Right lobe of liver (tissue), 6 donors: ENCODE measurements around the gene MSMP. TPM values are rescaled to one million over a fixed set of nuclear protein-coding genes. Genes with fewer than 3 reads are reported as not detected.

Experiments used
- ATAC-seq, 4 donors: fragments of 200-7000 bp; cut with Tn5 transposase; one replicate each; pipeline ENCODE4 v1.9.1; 2020; ENCODE audit warnings: mild to moderate bottlenecking in 4 of 4, moderate library complexity in 4 of 4
- DNase-seq, 3 donors: peaks; one replicate each; pipeline ENCODE4 v3.0.0-alpha.2; 2020
- H3K27ac ChIP-seq, 3 donors: fragments of 200-600 bp; one replicate each; pipeline ENCODE4 v1.8.0; 2022
- H3K27me3 ChIP-seq, 2 donors: fragments of 200-600 bp; one replicate each; pipeline ENCODE4 v1.8.0; 2022
- H3K36me3 ChIP-seq, 4 donors: fragments of 200-600 bp; sonication (generic) in 1 of 4; one replicate each; pipeline versions ENCODE4 v1.5.1 to v1.8.0; 2017 to 2022; ENCODE audit warnings: control low read depth in 1 of 4
- H3K4me1 ChIP-seq, 4 donors: fragments of 200-600 bp; sonication (generic) in 1 of 4; one replicate each; pipeline versions ENCODE4 v1.5.1 to v1.8.0; 2017 to 2022; ENCODE audit warnings: control low read depth in 1 of 4
- H3K4me3 ChIP-seq, 3 donors: fragments of 200-600 bp; one replicate each; pipeline ENCODE4 v1.8.0; 2022
- H3K9me3 ChIP-seq, 4 donors: fragments of 200-600 bp; sonication (generic) in 1 of 4; one replicate each; pipeline versions ENCODE4 v1.5.1 to v1.8.0; 2017 to 2022; ENCODE audit warnings: control low read depth in 1 of 4
- CTCF ChIP-seq, 4 donors: fragments of 200-600 bp in 3 of 4; fragments of 450-650 bp in 1 of 4; IDR thresholded peaks; one replicate each; pipeline versions ENCODE4 v1.5.1 to v1.8.0; 2016 to 2022; ENCODE audit warnings: antibody characterized with exemption in 4 of 4, mild to moderate bottlenecking in 2 of 4
- POLR2A ChIP-seq: fragments of 450-650 bp; IDR thresholded peaks from one replicate; pipeline ENCODE4 v1.6.1; 2017; ENCODE audit warnings: antibody characterized with exemption, mild to moderate bottlenecking
- WGBS: methylation state at CpG from one replicate; pipeline ENCODE4 v1.1.6; 2018; ENCODE audit warnings: low coverage, low lambda C conversion rate; ENCODE audit not compliant: insufficient coverage; ENCODE audit errors: missing lambda C conversion rate; 5-methylcytosine and 5-hydroxymethylcytosine counted together
- intact Hi-C, 2 donors: fragments of 100-400 bp; cut with DNase I; formaldehyde crosslinking; loops; one replicate each; pipeline versions ENCODE4 v1.11.2 to v1.14.1; 2022
- total RNA-seq, 6 experiments: library from RNA; depleted of rRNA in 2 of 6; stranded (reverse); fragments of >200 nt in 2 of 6; fragmentation: NEBNext Ultra II Directional in 3 of 6; extraction: Animal tissue kit (Norgen Biotek cat#: 25700) in 3 of 6; gene quantifications; one replicate each; pipeline versions ENCODE4 v1.1.0 to v1.2.4, GENCODE V29; 2016 to 2023
- donor health status: DM: no; HTN: yes; CAD: no.
- donor health status: DM: no; HTN: no; CAD: no.
- donor health status: DM: no; HTN: no; CAD: no.
- donor health status: DM: no; HTN: yes; CAD: no.
- donor health status: DM: no; HTN: yes; CAD: no.

Gene MSMP
- total RNA-seq, 6 experiments from 2014 or later, result not detected

DNA sequence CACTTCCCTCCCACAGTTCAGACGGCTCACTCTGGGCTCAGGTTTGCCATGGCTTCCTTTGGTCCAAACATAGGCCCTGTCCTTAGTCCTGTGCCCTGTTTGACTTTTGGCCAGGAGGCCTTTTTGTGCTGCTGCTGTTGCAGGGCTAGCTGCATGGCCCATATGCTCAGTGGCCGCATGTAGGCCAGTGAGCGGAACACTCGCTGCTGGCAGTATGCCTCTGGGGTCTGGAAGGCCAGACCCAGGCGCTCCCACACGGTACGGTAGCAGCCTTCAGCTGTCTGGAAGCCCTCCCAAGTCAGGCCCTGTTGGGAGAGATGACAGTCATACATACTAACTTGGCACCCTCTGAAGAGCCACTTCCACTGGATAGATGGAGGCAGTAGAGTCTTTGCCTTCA, 16.9 kb downstream of the MSMP start:
- TF ChIP-seq CTCF (IDR thresholded peaks at IDR 0.05) (no peak), POLR2A (no peak)
- intact Hi-C loops, result loop anchor here in 1 of 2 donors (5.0 kb wide), 1 partner anchor 40 kb away; no protein-coding TSS in a partner anchor

GRCh38 chr9:35736201-35736633, 17.9 kb downstream of the MSMP start:
- WGBS, result 27% methylated on average over 2 of the region's 5 CpGs
- ATAC-seq (peak in 3 of 4 donors; percentile 6 to 28 (median 7)), DNase-seq (peak in 2 of 3 donors; percentile 54 to 64)
- intact Hi-C loops, result loop anchor here in 1 of 2 donors (5.0 kb wide), 1 partner anchor 39 kb away; no protein-coding TSS in a partner anchor
- Histone ChIP-seq H3K4me3 (no peak overlapping the region), H3K27ac (no peak overlapping the region), H3K9me3 (no peaks in the 10 kb centered on the region), H3K36me3 (peaks cover 0 to 62% (median 35%) of the 10 kb centered on the region in 4 donors), H3K27me3 (no peaks in the 10 kb centered on the region), H3K4me1 (peaks cover 0 to 18% (median 4%) of the 10 kb centered on the region in 4 donors)
- TF ChIP-seq CTCF (IDR thresholded peaks at IDR 0.05), result peak; percentile 58 to 79 (median 73)
- no peak for TF ChIP-seq POLR2A

More for the DNA sequence above, 16.9 kb downstream of the MSMP start:
- DNase-seq, result no peak
- Histone ChIP-seq H3K9me3 (no peaks in the 10 kb centered on the region), H3K4me1 (peaks cover 0 to 18% (median 4%) of the 10 kb centered on the region in 4 donors), H3K27me3 (no peaks in the 10 kb centered on the region), H3K27ac (no peak overlapping the region), H3K4me3 (no peak overlapping the region), H3K36me3 (peaks cover 0 to 68% (median 37%) of the 10 kb centered on the region in 4 donors)
- 75% methylated on average over 4 of the region's 7 CpGs for WGBS
- ATAC-seq, result no peak

GRCh38 chr9:35734096-35734495, 20.0 kb downstream of the MSMP start:
- intact Hi-C loops, result no loop called here
- Histone ChIP-seq H3K4me3 (no peak overlapping the region), H3K27me3 (no peaks in the 10 kb centered on the region), H3K36me3 (peaks cover 0 to 44% (median 25%) of the 10 kb centered on the region in 4 donors), H3K4me1 (peaks cover 0 to 37% (median 13%) of the 10 kb centered on the region in 4 donors), H3K9me3 (no peaks in the 10 kb centered on the region), H3K27ac (no peak overlapping the region)
- DNase-seq (no peak), ATAC-seq (no peak)
- TF ChIP-seq POLR2A, result no peak
- TF ChIP-seq CTCF (IDR thresholded peaks at IDR 0.05), result no peak
- WGBS, result 86% methylated on average over 1 of the region's 3 CpGs

GRCh38 chr9:35732800-35733541, 21.1 kb downstream of the MSMP start:
- no peaks in the 10 kb centered on the region for H3K9me3 ChIP-seq
- peaks cover 0 to 48% (median 19%) of the 10 kb centered on the region in 4 donors for H3K4me1 ChIP-seq
- H3K36me3 ChIP-seq, result peaks cover 0 to 32% (median 16%) of the 10 kb centered on the region in 4 donors
- TF ChIP-seq CTCF (IDR thresholded peaks at IDR 0.05) (no peak), POLR2A (no peak)
- ATAC-seq (peak in 3 of 4 donors; percentile 0 to 3 (median 2)), DNase-seq (no peak)
- 3% methylated on average over 11 of the region's 14 CpGs for WGBS
- peak overlapping the region; percentile 97 to 100 (median 98) for H3K27ac ChIP-seq
- intact Hi-C loops, result no loop called here
- H3K27me3 ChIP-seq, result no peaks in the 10 kb centered on the region
- peak overlapping the region; percentile 70 to 85 (median 71) for H3K4me3 ChIP-seq
